Neural cell (in vitro differentiated cells): ENCODE measurements around the gene TCF12. TPM values are rescaled to one million over a fixed set of nuclear protein-coding genes. Genes with fewer than 3 reads are reported as not detected.

Experiments
- H2AFZ ChIP-seq: fragments of 200-600, 300-800 bp; sonication (generic), shearing (Covaris generic); 2 replicates; pipeline ENCODE4 v1.6.0; 2014; ENCODE audit warnings: low read depth, mild to moderate bottlenecking, antibody characterized with exemption, low read length, moderate library complexity
- H3F3A ChIP-seq: fragments of 200-600 bp; shearing (Covaris generic); 2 replicates; pipeline ENCODE4 v1.6.1; 2016; ENCODE audit warnings: mild to moderate bottlenecking, moderate library complexity, mixed read lengths, antibody characterized with exemption, low read length; ENCODE audit not compliant: insufficient read depth, poor library complexity, severe bottlenecking
- H3K27ac ChIP-seq: fragments of 200-600, 300-800 bp; sonication (generic), shearing (Covaris generic); 2 replicates; pipeline ENCODE4 v1.5.1; 2014; ENCODE audit warnings: mild to moderate bottlenecking, low read length, moderate library complexity
- H3K27me3 ChIP-seq: fragments of 300-800, 200-600 bp; sonication (generic), shearing (Covaris generic); 2 replicates; pipeline ENCODE4 v1.6.0; 2014; ENCODE audit warnings: mild to moderate bottlenecking, low read depth, low read length, moderate library complexity; ENCODE audit not compliant: insufficient read depth
- H3K36me3 ChIP-seq: fragments of 300-800, 200-600 bp; sonication (generic), shearing (Covaris generic); 2 replicates; pipeline ENCODE4 v1.5.1; 2014; ENCODE audit warnings: mild to moderate bottlenecking, antibody characterized with exemption, low read length, moderate library complexity; ENCODE audit not compliant: insufficient read depth
- H3K4me2 ChIP-seq: fragments of 300-800, 200-600 bp; sonication (generic), shearing (Covaris generic); 2 replicates; pipeline ENCODE4 v1.6.0; 2014; ENCODE audit warnings: mild to moderate bottlenecking, low read length
- H3K4me3 ChIP-seq: fragments of 300-800, 200-600 bp; sonication (generic), shearing (Covaris generic); 2 replicates; pipeline ENCODE4 v1.5.1; 2014; ENCODE audit warnings: mild to moderate bottlenecking, low read length, moderate library complexity
- H3K79me2 ChIP-seq: fragments of 200-600 bp; shearing (Covaris generic); replicated peaks from 2 replicates; pipeline ENCODE4 v1.6.0; 2014; ENCODE audit warnings: mild to moderate bottlenecking, low read length, moderate library complexity; ENCODE audit not compliant: insufficient read depth
- H3K9ac ChIP-seq: fragments of 300-800, 200-600 bp; sonication (generic), shearing (Covaris generic); 2 replicates; pipeline ENCODE4 v1.6.1; 2016; ENCODE audit warnings: mild to moderate bottlenecking, low read length, mixed read lengths
- H3K9me2 ChIP-seq: fragments of 200-600 bp; shearing (Covaris generic); 2 replicates; pipeline ENCODE4 v1.6.1; 2016; ENCODE audit warnings: mild to moderate bottlenecking, low read length, mixed read lengths; ENCODE audit not compliant: insufficient read depth
- H3K9me3 ChIP-seq: fragments of 200-600, 300-800 bp; sonication (generic), shearing (Covaris generic); 2 replicates; pipeline ENCODE4 v1.6.1; 2016; ENCODE audit warnings: mild to moderate bottlenecking, mixed run types, low read length, moderate library complexity, mixed read lengths
- H4K20me1 ChIP-seq: fragments of 200-600 bp; shearing (Covaris generic); 2 replicates; pipeline ENCODE4 v1.6.1; 2016; ENCODE audit warnings: mild to moderate bottlenecking, mixed run types; ENCODE audit not compliant: insufficient read depth
- CTCF ChIP-seq: fragments of 450-650 bp; IDR thresholded peaks from 2 replicates; pipeline ENCODE4 v1.5.1; 2014; ENCODE audit warnings: antibody characterized with exemption, mild to moderate bottlenecking, moderate library complexity; ENCODE audit not compliant: poor library complexity, severe bottlenecking
- EP300 ChIP-seq: fragments of 450-650 bp; conservative IDR thresholded peaks from 2 replicates; pipeline ENCODE4 v1.6.1; 2014; ENCODE audit warnings: antibody characterized with exemption, mild to moderate bottlenecking, moderate library complexity; ENCODE audit not compliant: poor library complexity, severe bottlenecking
- EZH2 ChIP-seq: fragments of 200-600, 300-800 bp; shearing (Covaris generic), sonication (generic); IDR thresholded peaks from 2 replicates; pipeline ENCODE4 v1.6.1; 2014; ENCODE audit warnings: antibody characterized with exemption, low read length, borderline replicate concordance, mild to moderate bottlenecking; ENCODE audit not compliant: insufficient read depth, poor library complexity, severe bottlenecking
- MXI1 ChIP-seq: fragments of 450-650 bp; conservative IDR thresholded peaks from 2 replicates; pipeline ENCODE4 v1.6.1; 2014; ENCODE audit warnings: antibody characterized with exemption, mild to moderate bottlenecking; ENCODE audit not compliant: poor library complexity, severe bottlenecking
- POLR2AphosphoS5 ChIP-seq: IDR thresholded peaks from 2 replicates; pipeline ENCODE4 v1.6.1; 2012
- RAD21 ChIP-seq: fragments of 450-650 bp; conservative IDR thresholded peaks from 2 replicates; pipeline ENCODE4 v1.6.1; 2014; ENCODE audit warnings: antibody characterized with exemption, mild to moderate bottlenecking, moderate library complexity
- REST ChIP-seq: IDR thresholded peaks from 2 replicates; pipeline ENCODE4 v1.6.1; 2012; ENCODE audit warnings: borderline replicate concordance
- SMC3 ChIP-seq: fragments of 450-650 bp; conservative IDR thresholded peaks from 2 replicates; pipeline ENCODE4 v1.6.1; 2014; ENCODE audit warnings: antibody characterized with exemption, mild to moderate bottlenecking, moderate library complexity; ENCODE audit not compliant: poor library complexity
- TAF1 ChIP-seq: IDR thresholded peaks from 2 replicates; pipeline ENCODE4 v1.6.1; 2012; ENCODE audit warnings: low read depth
- polyA plus RNA-seq: library from polyadenylated mRNA; depleted of rRNA; stranded (reverse); fragments of >200 nt; gene quantifications from 2 replicates; pipeline ENCODE4 v1.2.3, GENCODE V29; 2014

Gene TCF12
- polyA plus RNA-seq, 1 donor from 2014 or later = 52.7 TPM

- no peak overlapping the region for H3K9ac ChIP-seq
- H3K9me2 ChIP-seq = no peaks in the 10 kb centered on the region
- H3K27ac ChIP-seq = no peak overlapping the region
- no peaks in the 10 kb centered on the region for H4K20me1 ChIP-seq
- H3K79me2 ChIP-seq = peaks cover 50% of the 10 kb centered on the region
- no peaks in the 10 kb centered on the region for H3K36me3 ChIP-seq
- no peak overlapping the region for H2AFZ ChIP-seq
- H3K4me3 ChIP-seq = no peak overlapping the region
- no peaks in the 10 kb centered on the region for H3K9me3 ChIP-seq
- H3K27me3 ChIP-seq = no peaks in the 10 kb centered on the region
- no peaks in the 10 kb centered on the region for H3F3A ChIP-seq
- H3K4me2 ChIP-seq = no peak overlapping the region
- no peak for TF ChIP-seq REST
- no peak for TF ChIP-seq MXI1
- TF ChIP-seq POLR2AphosphoS5 = no peak
- TF ChIP-seq RAD21 = no peak
- TF ChIP-seq CTCF = no peak
- TF ChIP-seq SMC3 = no peak
- no peak for TF ChIP-seq TAF1
- no peak for TF ChIP-seq EP300
Observed at GRCh38 chr15:57085267-57085666, 166.8 kb downstream of the TCF12 start.

GRCh38 chr15:57086857-57087427 lies 168.5 kb downstream of the TCF12 start:
- Histone ChIP-seq H3K9me3 (no peaks in the 10 kb centered on the region), H3K27ac (no peak overlapping the region), H3K4me2 (no peak overlapping the region), H3K36me3 (no peaks in the 10 kb centered on the region), H3K27me3 (no peaks in the 10 kb centered on the region), H3K9me2 (no peaks in the 10 kb centered on the region), H3K4me3 (no peak overlapping the region), H3K79me2 (peaks cover 50% of the 10 kb centered on the region), H2AFZ (no peak overlapping the region), H4K20me1 (no peaks in the 10 kb centered on the region), H3F3A (peaks cover 6% of the 10 kb centered on the region), H3K9ac (no peak overlapping the region)
- TF ChIP-seq EP300 (no peak), TAF1 (no peak), CTCF (no peak), POLR2AphosphoS5 (no peak), EZH2 (no peak), REST (no peak), MXI1 (no peak)
